Mammary epithelial cell (primary cell): ENCODE results near the gene ABL1.
A peak's percentile ranks its signal among the peaks of the same experiment; 100 is the strongest.

Experiments
- EZH2 ChIP-seq: IDR thresholded peaks from 2 replicates; pipeline ENCODE4 v1.6.1; 2012; ENCODE audit warnings: low read length, inconsistent platforms, borderline replicate concordance
- TF ChIP-seq, protein P1 (sequence below), 2 donors: IDR thresholded peaks in 1 of 2; conservative IDR thresholded peaks in 1 of 2; 2 replicates each; pipeline ENCODE4 v1.5.1; 2011 to 2012; ENCODE audit warnings: inconsistent platforms in 2 of 2, low read length in 2 of 2, mild to moderate bottlenecking in 2 of 2, control low read depth in 1 of 2, low read depth in 1 of 2; ENCODE audit not compliant: insufficient read depth in 1 of 2; ENCODE audit errors: extremely low read depth in 1 of 2

DNA sequence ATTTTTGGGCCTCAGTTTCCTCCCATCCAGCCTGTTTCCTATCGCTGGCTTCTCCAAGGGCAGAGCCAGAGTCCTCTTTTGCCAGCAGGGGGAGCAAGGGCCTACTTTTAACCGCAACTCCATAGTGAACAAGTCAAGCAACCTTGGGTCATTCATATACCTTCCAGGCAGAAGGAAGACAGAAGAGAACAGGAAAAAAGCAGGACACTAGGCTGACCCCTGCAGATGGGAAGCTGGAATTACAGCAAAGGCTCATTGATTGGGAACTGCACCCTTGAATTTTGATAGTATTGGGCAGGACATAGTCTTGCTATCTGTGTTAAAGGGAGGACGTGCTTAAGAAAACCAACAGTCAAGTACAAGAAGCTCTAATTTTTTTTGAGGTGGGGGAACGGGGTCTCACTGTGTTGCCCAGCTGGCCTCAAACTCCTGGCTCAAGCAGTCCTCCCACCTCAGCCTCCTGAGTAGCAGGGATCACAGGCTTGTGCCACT is 31.5 kb downstream of the ABL1 start:
- TF ChIP-seq, protein P1, sequence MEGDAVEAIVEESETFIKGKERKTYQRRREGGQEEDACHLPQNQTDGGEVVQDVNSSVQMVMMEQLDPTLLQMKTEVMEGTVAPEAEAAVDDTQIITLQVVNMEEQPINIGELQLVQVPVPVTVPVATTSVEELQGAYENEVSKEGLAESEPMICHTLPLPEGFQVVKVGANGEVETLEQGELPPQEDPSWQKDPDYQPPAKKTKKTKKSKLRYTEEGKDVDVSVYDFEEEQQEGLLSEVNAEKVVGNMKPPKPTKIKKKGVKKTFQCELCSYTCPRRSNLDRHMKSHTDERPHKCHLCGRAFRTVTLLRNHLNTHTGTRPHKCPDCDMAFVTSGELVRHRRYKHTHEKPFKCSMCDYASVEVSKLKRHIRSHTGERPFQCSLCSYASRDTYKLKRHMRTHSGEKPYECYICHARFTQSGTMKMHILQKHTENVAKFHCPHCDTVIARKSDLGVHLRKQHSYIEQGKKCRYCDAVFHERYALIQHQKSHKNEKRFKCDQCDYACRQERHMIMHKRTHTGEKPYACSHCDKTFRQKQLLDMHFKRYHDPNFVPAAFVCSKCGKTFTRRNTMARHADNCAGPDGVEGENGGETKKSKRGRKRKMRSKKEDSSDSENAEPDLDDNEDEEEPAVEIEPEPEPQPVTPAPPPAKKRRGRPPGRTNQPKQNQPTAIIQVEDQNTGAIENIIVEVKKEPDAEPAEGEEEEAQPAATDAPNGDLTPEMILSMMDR (conservative IDR thresholded peaks at IDR 0.05 in 1 of 2, IDR thresholded peaks at IDR 0.05 in 1 of 2; ENCODE audit: extremely low read depth in 1 of 2, insufficient read depth in 1 of 2, low read depth in 1 of 2, low read length in 2 of 2), result peak; percentile 96 to 99
- TF ChIP-seq EZH2, result no peak
